GM10266 (cell line): ENCODE data around the gene ZHX3.

Experiments
- DNase-seq: peaks from one replicate; pipeline ENCODE4 v3.0.0; 2012; ENCODE audit errors: extremely low spot score
- TF ChIP-seq, protein P1 (sequence below): IDR thresholded peaks from 2 replicates; pipeline ENCODE4 v1.5.1; 2012; ENCODE audit warnings: mild to moderate bottlenecking, low read depth; ENCODE audit not compliant: control insufficient read depth, insufficient read depth; ENCODE audit errors: missing control alignments

Gene ZHX3

DNA sequence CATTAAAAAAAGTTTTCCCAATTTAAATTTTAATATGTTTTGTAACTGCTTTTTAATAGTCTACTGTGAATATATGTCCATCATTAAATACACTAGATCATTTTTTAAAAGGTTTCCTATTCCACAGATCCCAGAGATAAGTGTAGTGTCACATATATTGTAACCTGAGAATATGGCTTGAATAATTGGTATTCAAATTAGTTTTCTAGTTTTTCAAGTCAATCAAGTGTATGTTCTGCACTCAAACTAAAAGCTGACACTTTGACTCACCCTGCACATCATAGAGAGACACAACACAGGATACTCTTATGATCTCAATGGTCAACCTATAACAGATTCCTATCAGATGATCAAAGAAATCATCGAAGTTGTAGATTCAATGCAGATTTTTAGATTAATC, 49.1 kb downstream of the ZHX3 start:
- TF ChIP-seq, protein P1, sequence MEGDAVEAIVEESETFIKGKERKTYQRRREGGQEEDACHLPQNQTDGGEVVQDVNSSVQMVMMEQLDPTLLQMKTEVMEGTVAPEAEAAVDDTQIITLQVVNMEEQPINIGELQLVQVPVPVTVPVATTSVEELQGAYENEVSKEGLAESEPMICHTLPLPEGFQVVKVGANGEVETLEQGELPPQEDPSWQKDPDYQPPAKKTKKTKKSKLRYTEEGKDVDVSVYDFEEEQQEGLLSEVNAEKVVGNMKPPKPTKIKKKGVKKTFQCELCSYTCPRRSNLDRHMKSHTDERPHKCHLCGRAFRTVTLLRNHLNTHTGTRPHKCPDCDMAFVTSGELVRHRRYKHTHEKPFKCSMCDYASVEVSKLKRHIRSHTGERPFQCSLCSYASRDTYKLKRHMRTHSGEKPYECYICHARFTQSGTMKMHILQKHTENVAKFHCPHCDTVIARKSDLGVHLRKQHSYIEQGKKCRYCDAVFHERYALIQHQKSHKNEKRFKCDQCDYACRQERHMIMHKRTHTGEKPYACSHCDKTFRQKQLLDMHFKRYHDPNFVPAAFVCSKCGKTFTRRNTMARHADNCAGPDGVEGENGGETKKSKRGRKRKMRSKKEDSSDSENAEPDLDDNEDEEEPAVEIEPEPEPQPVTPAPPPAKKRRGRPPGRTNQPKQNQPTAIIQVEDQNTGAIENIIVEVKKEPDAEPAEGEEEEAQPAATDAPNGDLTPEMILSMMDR, result no peak
- DNase-seq, result no peak

DNA sequence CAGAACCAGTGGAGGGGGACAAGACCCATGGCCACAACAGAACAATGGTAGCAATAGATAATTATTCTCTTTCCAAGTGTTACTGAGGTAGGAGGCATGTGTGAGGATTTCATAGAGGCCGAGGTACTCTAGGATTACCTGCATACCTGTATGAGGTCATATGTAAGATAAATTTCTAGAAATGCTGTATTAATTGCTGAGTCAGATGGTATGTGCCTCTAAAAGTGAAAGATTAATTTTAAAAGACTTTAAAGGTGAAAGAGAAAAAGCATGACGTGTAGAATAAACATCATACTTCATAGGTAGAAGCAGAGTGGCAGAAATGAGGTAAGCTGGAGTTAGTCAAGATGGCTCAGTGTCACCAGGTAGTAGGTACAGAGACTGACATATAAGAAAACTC, 51.6 kb downstream of the ZHX3 start:
- no peak for DNase-seq
- TF ChIP-seq, protein P1, result no peak

DNA sequence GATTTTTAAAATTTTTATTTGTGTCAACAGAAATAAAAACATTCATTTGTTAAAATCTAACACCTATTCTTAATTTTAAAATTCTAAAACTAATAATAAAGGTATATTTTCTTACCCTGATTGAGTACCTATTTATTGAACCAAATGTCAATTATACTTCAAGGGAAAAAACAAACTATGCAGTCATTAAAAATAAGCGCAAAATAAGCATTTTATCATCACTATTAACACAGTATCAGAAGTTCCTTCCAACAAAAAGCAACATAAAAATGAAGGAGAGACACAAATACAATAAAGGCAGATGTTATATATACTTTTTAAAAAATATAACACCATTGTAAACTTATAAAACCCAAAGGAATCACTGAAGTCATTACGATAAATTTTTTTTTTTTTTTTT, 52.7 kb downstream of the ZHX3 start:
- DNase-seq, result no peak
- TF ChIP-seq, protein P1, result no peak

DNA sequence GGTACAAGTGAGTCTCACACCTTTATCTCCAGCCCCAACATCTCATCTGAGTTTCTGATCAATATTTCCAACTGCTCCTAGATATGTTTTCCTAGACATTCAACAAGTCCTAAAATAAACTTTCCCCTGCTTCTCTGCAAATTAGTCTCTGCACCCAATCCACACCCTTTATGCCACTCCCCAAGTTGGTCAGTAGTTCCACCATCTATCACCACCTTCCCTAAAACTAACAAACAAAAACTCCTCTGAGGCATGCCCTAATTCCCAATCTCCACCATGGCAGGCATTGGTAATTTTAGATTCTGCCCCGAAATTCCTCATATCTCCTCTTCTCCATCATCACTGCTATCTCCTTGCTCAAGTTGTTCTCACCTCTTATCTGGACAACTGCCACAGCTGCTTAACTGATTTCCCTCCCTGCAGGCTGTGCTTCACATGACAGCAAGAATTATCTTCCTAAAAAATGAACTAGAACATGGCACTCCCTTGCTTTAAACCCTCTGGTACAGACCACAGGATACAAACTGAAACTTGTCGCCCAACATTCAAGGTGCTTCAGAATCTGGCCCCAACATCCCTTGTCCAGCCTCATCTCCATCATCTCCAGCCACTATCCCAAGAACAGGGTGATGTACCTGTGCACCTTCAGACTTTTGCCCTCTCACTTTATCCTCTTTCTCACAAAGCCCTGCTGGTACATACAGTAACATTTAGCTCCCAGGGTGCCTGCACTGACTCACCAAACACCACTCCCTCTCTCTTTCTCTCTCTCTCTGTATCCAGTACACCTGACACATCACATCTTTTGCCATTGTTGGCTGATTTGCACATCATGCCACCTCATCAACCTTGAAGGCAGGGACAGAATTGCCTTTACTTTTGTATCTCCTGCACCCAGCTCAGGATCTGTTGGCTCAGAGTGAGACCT, 55.5 kb downstream of the ZHX3 start:
- no peak for DNase-seq

DNA sequence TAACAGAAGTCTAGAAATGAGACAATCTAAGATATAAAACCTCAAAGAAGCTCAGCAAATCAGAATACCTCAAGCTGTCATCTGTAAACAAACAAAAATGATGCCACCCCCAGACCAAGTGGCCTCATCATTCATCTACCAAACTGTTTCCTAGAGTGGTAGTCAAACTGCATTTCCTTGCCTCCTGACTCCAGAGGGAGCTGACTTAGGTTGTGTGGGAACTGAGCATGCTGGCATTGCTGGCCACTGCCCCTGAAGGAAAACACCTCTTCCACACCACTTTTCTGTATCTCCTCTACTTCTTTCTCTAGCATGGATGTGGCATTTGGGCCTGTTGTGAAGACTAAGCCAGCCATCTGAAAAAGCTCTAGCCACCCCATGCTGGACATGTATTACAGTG, 56.3 kb downstream of the ZHX3 start:
- no peak for DNase-seq
- TF ChIP-seq, protein P1, result no peak

More for the DNA sequence above, 55.5 kb downstream of the ZHX3 start:
- TF ChIP-seq, protein P1, result no peak

DNA sequence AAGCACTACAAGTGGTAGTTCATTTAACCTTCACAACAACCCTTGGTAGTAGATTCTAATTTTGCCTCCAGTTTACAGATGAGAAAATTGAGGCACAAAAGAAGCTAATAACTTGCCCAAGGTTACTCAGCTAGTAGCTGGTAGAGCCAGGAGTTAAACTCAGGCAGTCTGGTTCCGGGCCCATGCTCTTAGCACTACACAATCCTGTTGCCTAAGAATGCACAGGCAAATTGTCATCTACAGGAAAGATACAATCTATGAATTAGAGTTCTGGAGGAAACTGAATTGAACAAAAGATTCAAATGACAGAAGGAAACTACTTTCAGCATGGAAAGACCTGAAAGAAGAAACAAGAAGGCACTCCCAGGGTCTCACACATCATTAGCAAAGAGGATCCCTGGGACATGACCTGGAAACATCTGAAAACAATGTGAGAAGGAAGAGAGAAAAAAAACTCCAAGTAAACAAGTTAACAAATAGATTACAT, 56.8 kb downstream of the ZHX3 start:
- TF ChIP-seq, protein P1, result no peak
- DNase-seq, result no peak

DNA sequence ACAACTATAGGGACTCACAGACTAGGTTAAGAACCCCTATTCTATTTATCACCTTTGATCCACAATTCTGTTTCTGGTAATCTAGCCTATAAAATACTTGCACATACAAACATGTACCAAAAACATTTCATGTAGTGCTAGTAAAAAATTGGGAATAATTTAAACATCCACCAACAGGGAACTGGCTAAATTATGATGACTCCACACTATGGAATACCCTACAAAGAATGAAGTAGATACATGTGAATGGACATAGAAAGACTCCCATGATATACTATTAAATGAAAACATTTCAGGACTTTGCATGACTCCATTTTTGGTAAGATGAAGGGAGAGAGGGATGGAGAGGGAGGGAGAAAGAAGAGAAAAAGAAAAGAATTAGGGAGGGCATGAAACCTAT, 58.2 kb downstream of the ZHX3 start:
- TF ChIP-seq, protein P1, result no peak
- DNase-seq, result no peak
